ENCODE data around the gene P2RX3.

DNA sequence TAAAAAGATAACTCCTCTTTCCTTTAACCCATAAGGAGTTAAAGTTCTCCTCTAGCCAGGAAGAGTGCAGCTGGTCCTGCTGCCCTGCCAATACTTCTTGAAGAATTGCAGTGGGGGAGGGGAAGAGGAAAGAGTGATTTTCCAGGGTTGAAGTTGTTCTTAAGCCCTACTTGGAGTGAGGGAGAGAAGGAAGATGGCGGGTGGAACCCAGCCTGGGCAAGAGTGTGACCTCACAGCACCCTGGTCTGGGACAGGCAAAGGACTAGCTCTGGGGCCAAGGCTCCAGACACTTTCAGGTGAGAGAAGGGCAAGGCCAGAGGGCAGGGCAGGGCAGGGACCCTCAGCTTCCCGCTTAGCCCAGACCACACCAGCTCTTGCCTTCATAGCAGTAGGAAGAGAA is 20.0 kb upstream of the P2RX3 start:
- no peak for TF ChIP-seq EP300 (IDR thresholded peaks at IDR 0.05)
- TF ChIP-seq, protein P1, sequence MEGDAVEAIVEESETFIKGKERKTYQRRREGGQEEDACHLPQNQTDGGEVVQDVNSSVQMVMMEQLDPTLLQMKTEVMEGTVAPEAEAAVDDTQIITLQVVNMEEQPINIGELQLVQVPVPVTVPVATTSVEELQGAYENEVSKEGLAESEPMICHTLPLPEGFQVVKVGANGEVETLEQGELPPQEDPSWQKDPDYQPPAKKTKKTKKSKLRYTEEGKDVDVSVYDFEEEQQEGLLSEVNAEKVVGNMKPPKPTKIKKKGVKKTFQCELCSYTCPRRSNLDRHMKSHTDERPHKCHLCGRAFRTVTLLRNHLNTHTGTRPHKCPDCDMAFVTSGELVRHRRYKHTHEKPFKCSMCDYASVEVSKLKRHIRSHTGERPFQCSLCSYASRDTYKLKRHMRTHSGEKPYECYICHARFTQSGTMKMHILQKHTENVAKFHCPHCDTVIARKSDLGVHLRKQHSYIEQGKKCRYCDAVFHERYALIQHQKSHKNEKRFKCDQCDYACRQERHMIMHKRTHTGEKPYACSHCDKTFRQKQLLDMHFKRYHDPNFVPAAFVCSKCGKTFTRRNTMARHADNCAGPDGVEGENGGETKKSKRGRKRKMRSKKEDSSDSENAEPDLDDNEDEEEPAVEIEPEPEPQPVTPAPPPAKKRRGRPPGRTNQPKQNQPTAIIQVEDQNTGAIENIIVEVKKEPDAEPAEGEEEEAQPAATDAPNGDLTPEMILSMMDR (IDR thresholded peaks at IDR 0.05): no peak
- TF ChIP-seq POLR2A (IDR thresholded peaks at IDR 0.05): no peak

All from ovary (tissue), 3 donors.